A549 (cell line): Measurements from ENCODE around the gene LITAFD. TPM values are rescaled to one million over a fixed set of nuclear protein-coding genes. Genes with fewer than 3 reads are reported as not detected.

Experiments used
- ATAC-seq, 2 experiments: fragments of 200-7000 bp in 1 of 2; fragments of >200 bp in 1 of 2; cut with Nextera tagmentation in 1 of 2; cut with Tn5 transposase in 1 of 2; 3 replicates each; pipeline versions ENCODE4 v1.8.0 to v1.9.1; 2018 to 2020; ENCODE audit warnings: mild to moderate bottlenecking in 1 of 2, moderate library complexity in 1 of 2
- CTCF ChIA-PET: fragments of 300-600 bp; sonication (Branson Sonifier 250); formaldehyde crosslinking; extraction: SDS; loops from one replicate; lab custom pipeline; 2021; ENCODE audit warnings: antibody characterized with exemption, inconsistent platforms; lab: Yijun Ruan, JAX
- POLR2A ChIA-PET: fragments of 350-600 bp; formaldehyde crosslinking; extraction: SDS; loops from one replicate; lab custom pipeline; 2021; ENCODE audit warnings: antibody characterized with exemption, inconsistent platforms; lab: Yijun Ruan, JAX
- DNase-seq, 2 experiments: peaks; one replicate each; pipeline versions ENCODE4 v3.0.0 to v3.0.0-alpha.2; 2011 to 2016; ENCODE audit warnings: low read depth in 1 of 2, low spot score in 1 of 2
- FAIRE-seq: peaks from 2 replicates; lab custom pipeline; 2011; peaks lifted over from hg19 to GRCh38; lab: Jason Lieb, UNC
- H3K27ac ChIP-seq, 2 experiments: fragments of >200 bp; sonication (Bioruptor Twin); formaldehyde crosslinking; 3 replicates each; pipeline ENCODE4 v1.5.1; 2016 to 2017
- H3K4me1 ChIP-seq: fragments of >200 bp; sonication (Bioruptor Twin); formaldehyde crosslinking; 3 replicates; pipeline ENCODE4 v1.6.1; 2016
- H3K4me2 ChIP-seq: fragments of >200 bp; sonication (Bioruptor Twin); formaldehyde crosslinking; 3 replicates; pipeline ENCODE4 v1.6.1; 2016
- H3K4me3 ChIP-seq: fragments of >200 bp; sonication (Bioruptor Twin); formaldehyde crosslinking; 3 replicates; pipeline ENCODE4 v1.5.1; 2016
- H3K9me3 ChIP-seq: fragments of >200 bp; sonication (Bioruptor Twin); formaldehyde crosslinking; 3 replicates; pipeline ENCODE4 v1.6.1; 2016
- BHLHE40 ChIP-seq: IDR thresholded peaks from 2 replicates; pipeline ENCODE4 v1.6.1; 2012; ENCODE audit warnings: low read depth, low read length, inconsistent platforms
- CBX8 ChIP-seq: fragments of 200-600 bp; sonication (generic); IDR thresholded peaks from 2 replicates; pipeline ENCODE4 v1.6.1; 2016
- CHD2 ChIP-seq: fragments of 150-350 bp; IDR thresholded peaks from 2 replicates; pipeline ENCODE4 v1.6.1; 2014; ENCODE audit warnings: low read length; ENCODE audit not compliant: partially characterized antibody
- CHD4 ChIP-seq: fragments of 200-600 bp; sonication (generic); IDR thresholded peaks from 2 replicates; pipeline ENCODE4 v1.6.1; 2016; ENCODE audit warnings: antibody characterized with exemption, mild to moderate bottlenecking, borderline replicate concordance
- EHMT2 ChIP-seq: fragments of 200-600 bp; sonication (generic); IDR thresholded peaks from 2 replicates; pipeline ENCODE4 v1.6.1; 2016; ENCODE audit warnings: antibody characterized with exemption, low read depth, mild to moderate bottlenecking, moderate library complexity
- ESRRA ChIP-seq: fragments of 150-350 bp; IDR thresholded peaks from 2 replicates; pipeline ENCODE4 v1.6.1; 2014; ENCODE audit warnings: mild to moderate bottlenecking, low read length, borderline replicate concordance
- FOXS1 ChIP-seq: fragments of 250-450 bp; sonication (Bioruptor Pico); IDR thresholded peaks from 2 replicates; pipeline ENCODE4 v1.5.0; 2020; ENCODE audit warnings: mild to moderate bottlenecking, moderate library complexity
- GATA3 ChIP-seq: IDR thresholded peaks from 2 replicates; pipeline ENCODE4 v1.6.1; 2012; ENCODE audit warnings: borderline replicate concordance
- HOXB13 ChIP-seq: fragments of 250-450 bp; sonication (Bioruptor Pico); IDR thresholded peaks from 2 replicates; pipeline ENCODE4 v1.5.0; 2020; ENCODE audit warnings: low read depth, mild to moderate bottlenecking, moderate library complexity
- KDM1A ChIP-seq: fragments of 200-600 bp; sonication (generic); IDR thresholded peaks from 2 replicates; pipeline ENCODE4 v1.6.1; 2016; ENCODE audit warnings: low read depth, mild to moderate bottlenecking
- KDM5A ChIP-seq: fragments of 200-600 bp; sonication (generic); IDR thresholded peaks from 2 replicates; pipeline ENCODE4 v1.6.1; 2016; ENCODE audit warnings: antibody characterized with exemption, mild to moderate bottlenecking
- MAZ ChIP-seq: fragments of 150-350 bp; IDR thresholded peaks from 2 replicates; pipeline ENCODE4 v1.6.1; 2014; ENCODE audit warnings: antibody characterized with exemption, low read depth, low read length, borderline replicate concordance
- MYC ChIP-seq: IDR thresholded peaks from 2 replicates; pipeline ENCODE4 v1.6.1; 2012; ENCODE audit warnings: mild to moderate bottlenecking, inconsistent platforms, low read length, improper control_type of control experiment, borderline replicate concordance
- NPAS2 ChIP-seq: fragments of 250-450 bp; sonication (Bioruptor Pico); IDR thresholded peaks from 2 replicates; pipeline ENCODE4 v1.8.0; 2022; ENCODE audit warnings: mild to moderate bottlenecking, moderate library complexity, borderline replicate concordance
- NR3C1 ChIP-seq: fragments of >200 bp; sonication (Bioruptor Twin); formaldehyde crosslinking; IDR thresholded peaks from 3 replicates; pipeline ENCODE4 v1.6.1; 2017
- PHF8 ChIP-seq: fragments of 200-600 bp; sonication (generic); IDR thresholded peaks from 2 replicates; pipeline ENCODE4 v1.6.1; 2016; ENCODE audit warnings: low read depth, mild to moderate bottlenecking, antibody characterized with exemption, moderate library complexity, borderline replicate concordance
- POLR2A ChIP-seq: IDR thresholded peaks from 2 replicates; pipeline ENCODE4 v1.6.1; 2012; ENCODE audit warnings: mild to moderate bottlenecking, low read length
- POLR2AphosphoS2 ChIP-seq: conservative IDR thresholded peaks from 2 replicates; pipeline ENCODE4 v1.6.1; 2012; ENCODE audit warnings: low read length, improper control_type of control experiment, inconsistent platforms
- RAD21 ChIP-seq, 2 experiments: fragments of >200 bp in 1 of 2; sonication (Bioruptor Twin) in 1 of 2; formaldehyde crosslinking in 1 of 2; IDR thresholded peaks in 1 of 2; conservative IDR thresholded peaks in 1 of 2; 2 replicates in 1 of 2; 3 replicates in 1 of 2; pipeline ENCODE4 v1.6.1; 2012 to 2018; ENCODE audit warnings: inconsistent platforms in 1 of 2
- RARB ChIP-seq: fragments of 250-450 bp; sonication (Bioruptor Pico); IDR thresholded peaks from 2 replicates; pipeline ENCODE4 v1.8.0; 2021; ENCODE audit warnings: mild to moderate bottlenecking, moderate library complexity
- RCOR1 ChIP-seq: fragments of 150-350 bp; IDR thresholded peaks from 2 replicates; pipeline ENCODE4 v1.6.1; 2014; ENCODE audit warnings: antibody characterized with exemption, low read length, low read depth
- REST ChIP-seq: fragments of 200-600 bp; sonication (generic); IDR thresholded peaks from 2 replicates; pipeline ENCODE4 v1.6.1; 2016; ENCODE audit warnings: antibody characterized with exemption, mild to moderate bottlenecking, moderate library complexity
- SREBF2 ChIP-seq: fragments of 450-650 bp; IDR thresholded peaks from 2 replicates; pipeline ENCODE4 v1.6.1; 2014; ENCODE audit warnings: mild to moderate bottlenecking, moderate library complexity
- ZC3H11A ChIP-seq: fragments of 450-650 bp; IDR thresholded peaks from 2 replicates; pipeline ENCODE4 v1.6.1; 2014; ENCODE audit warnings: antibody characterized with exemption, mild to moderate bottlenecking
- ZFP36 ChIP-seq: fragments of 450-650 bp; IDR thresholded peaks from 2 replicates; pipeline ENCODE4 v1.6.1; 2014; ENCODE audit warnings: borderline replicate concordance; ENCODE audit not compliant: partially characterized antibody
- WGBS: methylation state at CpG from one replicate; pipeline ENCODE4 v1.1.6; 2017; ENCODE audit errors: missing lambda C conversion rate; 5-methylcytosine and 5-hydroxymethylcytosine counted together
- polyA plus RNA-seq, 4 experiments: library from polyadenylated mRNA; depleted of rRNA in 3 of 4; stranded (reverse); fragments of >200 nt; fragmentation: RNase III in 1 of 4; extraction: RNeasy Plus Mini Kit Qiagen cat#74134 plus additional on column Dnase treatment in 1 of 4; gene quantifications; 2 replicates in 3 of 4; 3 replicates in 1 of 4; pipeline ENCODE4 v1.2.3, GENCODE V29; 2011 to 2017

Gene LITAFD
- polyA plus RNA-seq, 2 of the 4 experiments (the other 2 are of a cell fraction): not detected

DNA sequence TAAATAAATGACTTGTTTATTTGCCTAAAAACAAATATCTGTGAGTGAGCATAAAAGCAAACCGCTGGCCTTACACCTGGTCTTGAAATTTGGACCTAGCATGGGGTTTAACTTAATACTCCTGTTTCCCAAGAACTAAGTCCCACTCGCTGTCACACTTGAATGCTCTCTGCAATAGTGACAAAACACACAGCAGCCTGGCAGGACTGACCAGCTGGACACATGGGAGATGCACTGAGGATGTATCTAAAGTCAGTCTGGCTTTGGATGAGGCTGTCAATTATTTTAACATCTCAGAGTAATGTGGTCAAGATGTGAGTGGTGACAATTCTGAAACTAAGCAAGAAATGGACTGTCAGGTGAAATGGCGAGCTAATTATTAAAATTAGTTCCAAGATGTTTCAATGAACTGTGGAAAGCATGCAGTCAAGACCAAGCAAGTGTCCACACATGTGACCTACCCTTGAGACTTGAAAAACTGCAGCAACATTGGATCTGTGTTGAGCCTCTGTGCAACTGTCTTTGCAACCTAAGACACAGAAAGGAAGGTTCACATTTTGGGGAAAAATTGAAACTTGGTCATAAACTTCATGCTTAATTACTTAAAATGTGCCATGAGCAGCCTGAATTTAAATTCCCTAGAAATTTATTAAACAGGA lies 16.6 kb downstream of the LITAFD start:
- no peak for ATAC-seq
- WGBS: 93% methylated on average over 3 of the region's 3 CpGs
- TF ChIP-seq REST (no peak), CHD2 (no peak), CBX8 (no peak), CHD4 (no peak), HOXB13 (CRISPR knock-in tag) (no peak), RCOR1 (no peak), PHF8 (no peak), GATA3 (no peak), RAD21 (conservative IDR thresholded peaks at IDR 0.05 in 1 of 2, IDR thresholded peaks at IDR 0.05 in 1 of 2) (no peak), SREBF2 (no peak), POLR2A (no peak), MAZ (no peak)
- Histone ChIP-seq H3K4me2 (no peak overlapping the region), H3K27ac (no peak overlapping the region), H3K4me3 (no peak overlapping the region), H3K4me1 (no peaks in the 10 kb centered on the region), H3K9me3 (no peaks in the 10 kb centered on the region)
- CTCF ChIA-PET: interaction anchor here (0.6 to 14.0 kb wide), 4 partner anchors 16 to 236 kb away, joined by 3 to 147 read pairs (median 7); partner anchors contain the start of gene LITAFD
- POLR2A ChIA-PET: no interaction called here
- FAIRE-seq: no peak
- no peak for DNase-seq

- ChIA-PET POLR2A (interaction anchor here (0.6 kb wide), 1 partner anchor 191 kb away, joined by 3 read pairs; no protein-coding TSS in a partner anchor), CTCF (interaction anchor here (0.6 to 14.0 kb wide), 5 partner anchors 11 to 235 kb away, joined by 3 to 147 read pairs (median 4); partner anchors contain the start of gene LITAFD)
- peak in 1 of 2 experiments; percentile 56; a peak in 2 of 6 replicates for ATAC-seq
- no peak for FAIRE-seq
- Histone ChIP-seq H3K9me3 (no peaks in the 10 kb centered on the region), H3K4me2 (no peak overlapping the region), H3K4me3 (no peak overlapping the region), H3K27ac (no peak overlapping the region), H3K4me1 (no peaks in the 10 kb centered on the region)
- TF ChIP-seq EHMT2 (no peak), KDM1A (no peak), GATA3 (no peak), ZC3H11A (no peak), POLR2AphosphoS2 (no peak), PHF8 (no peak), RARB (CRISPR knock-in tag) (no peak)
- 94% methylated on average over 9 of the region's 9 CpGs for WGBS
- no peak for DNase-seq
Measured at GRCh38 chr16:8899709-8900317, 17.7 kb downstream of the LITAFD start.

DNA sequence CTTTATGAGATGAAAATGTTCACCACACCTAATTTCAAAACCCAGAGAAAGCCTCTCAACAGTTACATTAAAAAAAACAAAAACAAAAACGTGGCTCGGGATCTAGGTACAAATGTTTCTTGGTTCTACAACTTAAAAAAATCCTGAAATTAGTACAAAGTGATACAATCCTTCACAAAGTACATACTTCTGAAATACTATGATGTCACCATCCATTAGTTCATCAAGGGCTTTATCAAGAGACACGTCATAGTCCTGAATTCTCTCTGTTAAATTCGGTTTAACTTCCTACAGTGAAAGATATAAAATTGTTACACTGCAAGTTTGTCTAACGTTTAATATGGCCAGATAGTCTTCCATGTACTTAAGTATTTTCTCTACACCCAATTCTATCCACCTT lies 18.2 kb downstream of the LITAFD start:
- WGBS: 86% methylated on average over 5 of the region's 5 CpGs
- ChIA-PET CTCF (interaction anchor here (1.0 to 14.0 kb wide), 3 partner anchors 11 to 108 kb away, joined by 3 to 147 read pairs (median 10); partner anchors contain the start of gene LITAFD), POLR2A (no interaction called here)
- Histone ChIP-seq H3K4me1 (no peaks in the 10 kb centered on the region), H3K9me3 (no peaks in the 10 kb centered on the region), H3K4me2 (no peak overlapping the region), H3K27ac (no peak overlapping the region), H3K4me3 (no peak overlapping the region)
- DNase-seq (no peak), ATAC-seq (no peak), FAIRE-seq (no peak)
- no peak for TF ChIP-seq POLR2AphosphoS2
- no peak for TF ChIP-seq KDM5A
- no peak for TF ChIP-seq CHD4
- no peak for TF ChIP-seq MYC
- TF ChIP-seq RAD21 (conservative IDR thresholded peaks at IDR 0.05 in 1 of 2, IDR thresholded peaks at IDR 0.05 in 1 of 2): no peak
- no peak for TF ChIP-seq ESRRA
- no peak for TF ChIP-seq CBX8
- TF ChIP-seq BHLHE40: no peak
- TF ChIP-seq ZFP36: no peak
- TF ChIP-seq NPAS2 (CRISPR knock-in tag): no peak
- TF ChIP-seq REST: no peak
- TF ChIP-seq FOXS1: no peak
- no peak for TF ChIP-seq NR3C1
